Osteoblast (primary cell): ENCODE results near the gene PTPN3. TPM values are rescaled to one million over a fixed set of nuclear protein-coding genes. Genes with fewer than 3 reads are reported as not detected.
"Not testable (repeated sequence)": the region's sequence is repeated elsewhere in the genome, so short reads cannot be mapped to it uniquely, and the experiment has no call there.

Experiments
- DNase-seq: peaks from one replicate; pipeline ENCODE4 v3.0.0; 2011; ENCODE audit warnings: low spot score, mixed read lengths; ENCODE audit not compliant: insufficient read length; ENCODE audit errors: missing footprints
- H2AFZ ChIP-seq: 2 replicates; pipeline ENCODE4 v1.6.0; 2011; ENCODE audit warnings: mild to moderate bottlenecking, low read length
- H3K27ac ChIP-seq: 2 replicates; pipeline ENCODE4 v1.5.1; 2011; ENCODE audit warnings: mild to moderate bottlenecking, low read depth, low read length, moderate library complexity
- H3K27me3 ChIP-seq: 2 replicates; pipeline ENCODE4 v1.6.0; 2012; ENCODE audit warnings: mild to moderate bottlenecking, control low read depth, inconsistent platforms, low read length, moderate library complexity; ENCODE audit not compliant: insufficient read depth
- H3K36me3 ChIP-seq: 2 replicates; pipeline ENCODE4 v1.5.1; 2011; ENCODE audit warnings: mild to moderate bottlenecking, low read length, control low read depth, moderate library complexity; ENCODE audit not compliant: insufficient read depth
- H3K4me1 ChIP-seq: 2 replicates; pipeline ENCODE4 v1.5.1; 2011; ENCODE audit warnings: mild to moderate bottlenecking, low read length, control low read depth, moderate library complexity; ENCODE audit not compliant: insufficient read depth
- H3K4me2 ChIP-seq: 2 replicates; pipeline ENCODE4 v1.6.0; 2011; ENCODE audit warnings: mild to moderate bottlenecking, low read length; ENCODE audit not compliant: insufficient read depth
- H3K4me3 ChIP-seq: fragments of 200-600 bp; sonication (generic); 3 replicates; pipeline ENCODE4 v1.5.1; 2012; ENCODE audit warnings: mild to moderate bottlenecking, low read length, inconsistent platforms; ENCODE audit not compliant: insufficient read depth
- H3K79me2 ChIP-seq: 2 replicates; pipeline ENCODE4 v1.6.0; 2012; ENCODE audit warnings: mild to moderate bottlenecking, low read length, control low read depth, inconsistent platforms; ENCODE audit not compliant: insufficient read depth
- H3K9me3 ChIP-seq: 2 replicates; pipeline ENCODE4 v1.5.1; 2011; ENCODE audit warnings: low read depth, low read length, control low read depth
- H4K20me1 ChIP-seq: 2 replicates; pipeline ENCODE4 v1.6.0; 2012; ENCODE audit warnings: mild to moderate bottlenecking, low read length, control low read depth; ENCODE audit not compliant: insufficient read depth
- CTCF ChIP-seq: IDR thresholded peaks from 2 replicates; pipeline ENCODE4 v1.5.1; 2011; ENCODE audit warnings: mild to moderate bottlenecking, low read depth, low read length, moderate library complexity; ENCODE audit errors: extremely low read depth
- total RNA-seq: library from RNA; depleted of rRNA; stranded (reverse); fragments of >200 nt; gene quantifications from 2 replicates; pipeline ENCODE4 v1.2.3, GENCODE V29; 2012

Gene PTPN3
- total RNA-seq, 1 donor: 2.9 TPM

- Histone ChIP-seq H3K9me3 (no peaks in the 10 kb centered on the region), H4K20me1 (no peaks in the 10 kb centered on the region), H3K79me2 (no peaks in the 10 kb centered on the region), H3K4me3 (no peak overlapping the region), H2AFZ (no peak overlapping the region), H3K4me2 (no peak overlapping the region), H3K36me3 (no peaks in the 10 kb centered on the region), H3K27ac (no peak overlapping the region), H3K27me3 (peaks cover 38% of the 10 kb centered on the region), H3K4me1 (no peaks in the 10 kb centered on the region)
- no peak for DNase-seq
- TF ChIP-seq CTCF: no peak
These were observed 39.2 kb upstream of the PTPN3 start for GRCh38 chr9:109537288-109537687.

- Histone ChIP-seq H3K4me2 (no peak overlapping the region), H3K4me1 (no peaks in the 10 kb centered on the region)
These were observed 38.8 kb upstream of the PTPN3 start for GRCh38 chr9:109536859-109537258.

GRCh38 chr9:109535365-109535764 is 37.3 kb upstream of the PTPN3 start:
- Histone ChIP-seq H3K79me2 (no peaks in the 10 kb centered on the region), H3K4me1 (no peaks in the 10 kb centered on the region), H3K4me3 (no peak overlapping the region), H3K27me3 (peaks cover 46% of the 10 kb centered on the region), H3K36me3 (no peaks in the 10 kb centered on the region), H3K27ac (no peak overlapping the region), H3K4me2 (no peak overlapping the region), H3K9me3 (no peaks in the 10 kb centered on the region), H2AFZ (no peak overlapping the region), H4K20me1 (no peaks in the 10 kb centered on the region)
- TF ChIP-seq CTCF: no peak
- DNase-seq: no peak

More at GRCh38 chr9:109536859-109537258, 38.8 kb upstream of the PTPN3 start:
- H3K27ac ChIP-seq: no peak overlapping the region
- H3K27me3 ChIP-seq: peaks cover 40% of the 10 kb centered on the region
- no peaks in the 10 kb centered on the region for H3K36me3 ChIP-seq
- no peaks in the 10 kb centered on the region for H3K9me3 ChIP-seq
- no peak for DNase-seq
- H3K79me2 ChIP-seq: no peaks in the 10 kb centered on the region
- no peaks in the 10 kb centered on the region for H4K20me1 ChIP-seq
- H3K4me3 ChIP-seq: no peak overlapping the region
- no peak for TF ChIP-seq CTCF
- no peak overlapping the region for H2AFZ ChIP-seq

GRCh38 chr9:109534151-109534550 is 36.0 kb upstream of the PTPN3 start:
- no peak for DNase-seq
- Histone ChIP-seq H3K4me2 (no peak overlapping the region), H3K27me3 (peaks cover 50% of the 10 kb centered on the region), H3K9me3 (no peaks in the 10 kb centered on the region), H3K27ac (no peak overlapping the region), H3K79me2 (no peaks in the 10 kb centered on the region), H3K4me1 (no peaks in the 10 kb centered on the region), H3K4me3 (no peak overlapping the region), H3K36me3 (no peaks in the 10 kb centered on the region), H4K20me1 (no peaks in the 10 kb centered on the region), H2AFZ (no peak overlapping the region)
- no peak for TF ChIP-seq CTCF

- H3K79me2 ChIP-seq, H3K36me3 ChIP-seq, H4K20me1 ChIP-seq, H3K4me1 ChIP-seq, H3K9me3 ChIP-seq, H2AFZ ChIP-seq, H3K27ac ChIP-seq, DNase-seq, H3K4me3 ChIP-seq, H3K4me2 ChIP-seq: not testable (repeated sequence)
- H3K27me3 ChIP-seq: peaks cover 44% of the 10 kb centered on the region
These were observed 34.5 kb upstream of the PTPN3 start for GRCh38 chr9:109532652-109533051.
